GM12878 (cell line): ENCODE results near the gene CYP51A1. TPM values are rescaled to one million over a fixed set of nuclear protein-coding genes. Genes with fewer than 3 reads are reported as not detected.

Experiments used
- ATF7 ChIP-seq: fragments of 450-650 bp; IDR thresholded peaks from 2 replicates; pipeline ENCODE4 v1.6.1; 2016; ENCODE audit warnings: low read depth, mild to moderate bottlenecking
- BMI1 ChIP-seq: fragments of 450-650 bp; IDR thresholded peaks from 2 replicates; pipeline ENCODE4 v1.6.1; 2016; ENCODE audit warnings: mild to moderate bottlenecking, moderate library complexity, borderline replicate concordance
- CREM ChIP-seq: IDR thresholded peaks from 2 replicates; pipeline ENCODE4 v1.6.1; 2014; ENCODE audit warnings: antibody characterized with exemption, low read depth
- EGR1 ChIP-seq, 2 experiments: IDR thresholded peaks; 1 replicate in 1 of 2; 2 replicates in 1 of 2; pipeline ENCODE4 v1.6.1; 2011 to 2012; ENCODE audit warnings: low read depth in 2 of 2, low read length in 2 of 2, borderline replicate concordance in 1 of 2, mild to moderate bottlenecking in 1 of 2, moderate library complexity in 1 of 2
- GATAD2B ChIP-seq: fragments of 450-650 bp; conservative IDR thresholded peaks from 2 replicates; pipeline ENCODE4 v1.6.1; 2017; ENCODE audit warnings: low read depth, mild to moderate bottlenecking, moderate library complexity
- IKZF2 ChIP-seq, 2 experiments: fragments of 450-650 bp; IDR thresholded peaks; 2 replicates each; pipeline ENCODE4 v1.6.1; 2017; ENCODE audit warnings: mild to moderate bottlenecking in 2 of 2, moderate library complexity in 2 of 2
- KAT2A ChIP-seq: conservative IDR thresholded peaks from 2 replicates; pipeline ENCODE4 v1.6.1; 2011; ENCODE audit warnings: low read depth, low read length; ENCODE audit not compliant: control insufficient read depth
- MLLT1 ChIP-seq: fragments of 450-650 bp; IDR thresholded peaks from 2 replicates; pipeline ENCODE4 v1.6.1; 2016; ENCODE audit warnings: mild to moderate bottlenecking
- NRF1 ChIP-seq: conservative IDR thresholded peaks from 2 replicates; pipeline ENCODE4 v1.6.1; 2011; ENCODE audit warnings: mild to moderate bottlenecking, low read depth, low read length, improper control_type of control experiment
- RCOR1 ChIP-seq: conservative IDR thresholded peaks from 2 replicates; pipeline ENCODE4 v1.6.1; 2012; ENCODE audit warnings: low read depth, low read length, improper control_type of control experiment
- RELB ChIP-seq: fragments of 450-650 bp; IDR thresholded peaks from 2 replicates; pipeline ENCODE4 v1.6.1; 2017; ENCODE audit warnings: low read depth, mild to moderate bottlenecking, moderate library complexity
- RUNX3 ChIP-seq: IDR thresholded peaks from 2 replicates; pipeline ENCODE4 v1.6.1; 2012; ENCODE audit warnings: low read length, inconsistent platforms
- SMAD1 ChIP-seq: fragments of 450-650 bp; IDR thresholded peaks from 2 replicates; pipeline ENCODE4 v1.6.1; 2018; ENCODE audit warnings: mild to moderate bottlenecking, low read depth; ENCODE audit not compliant: partially characterized antibody
- SPI1 ChIP-seq: IDR thresholded peaks from 2 replicates; pipeline ENCODE4 v1.6.1; 2011; ENCODE audit warnings: low read depth, mild to moderate bottlenecking, low read length, moderate library complexity, borderline replicate concordance; ENCODE audit not compliant: insufficient read depth
- TBL1XR1 ChIP-seq: IDR thresholded peaks from 2 replicates; pipeline ENCODE4 v1.6.1; 2012; ENCODE audit warnings: low read depth, low read length, improper control_type of control experiment
- ZBTB11 ChIP-seq: fragments of 450-650 bp; formaldehyde crosslinking; IDR thresholded peaks from 2 replicates; pipeline ENCODE4 v1.5.0; 2022; ENCODE audit warnings: mild to moderate bottlenecking, missing genetic modification characterization
- polyA plus RNA-seq, 11 experiments: library from polyadenylated mRNA; depleted of rRNA in 4 of 11; unstranded in 6 of 11; stranded (reverse) in 5 of 11; fragments of >200 nt; fragmentation: Nextera tagmentation in 4 of 11; fragmentation: Illumina TruSeq in 1 of 11; extraction: Ambion mirVana in 4 of 11; extraction: Trizol in 1 of 11; gene quantifications; 1 replicate in 1 of 11; 2 replicates in 10 of 11; pipeline versions ENCODE4 v1.2.1 to v1.2.3, GENCODE V29; 2011 to 2016; ENCODE audit warnings: inconsistent platforms in 2 of 11, missing spikeins in 2 of 11, low read depth in 1 of 11
- total RNA-seq, 4 experiments: library from RNA; depleted of rRNA in 3 of 4; stranded (reverse); fragments of >200 nt in 3 of 4; fragmentation: Illumina TruSeq in 1 of 4; extraction: Trizol in 1 of 4; gene quantifications; 2 replicates each; pipeline versions ENCODE4 v1.2.1 to v1.2.3, GENCODE V29; 2013 to 2021
- TF ChIP-seq, protein P1 (sequence below): fragments of 450-650 bp; IDR thresholded peaks from 2 replicates; pipeline ENCODE4 v1.6.1; 2017; ENCODE audit warnings: mild to moderate bottlenecking, low read depth, inconsistent platforms; ENCODE audit not compliant: poor library complexity, severe bottlenecking
- TF ChIP-seq, protein P2 (sequence below): fragments of 450-650 bp; IDR thresholded peaks from 2 replicates; pipeline ENCODE4 v1.6.1; 2017; ENCODE audit warnings: mild to moderate bottlenecking

Gene CYP51A1
- total and polyA plus RNA-seq, 10 of the 15 experiments (the other 5 are each of a cell fraction or from before 2014, with no cell fraction given): 21.5 to 113 (median 61.8) TPM

DNA sequence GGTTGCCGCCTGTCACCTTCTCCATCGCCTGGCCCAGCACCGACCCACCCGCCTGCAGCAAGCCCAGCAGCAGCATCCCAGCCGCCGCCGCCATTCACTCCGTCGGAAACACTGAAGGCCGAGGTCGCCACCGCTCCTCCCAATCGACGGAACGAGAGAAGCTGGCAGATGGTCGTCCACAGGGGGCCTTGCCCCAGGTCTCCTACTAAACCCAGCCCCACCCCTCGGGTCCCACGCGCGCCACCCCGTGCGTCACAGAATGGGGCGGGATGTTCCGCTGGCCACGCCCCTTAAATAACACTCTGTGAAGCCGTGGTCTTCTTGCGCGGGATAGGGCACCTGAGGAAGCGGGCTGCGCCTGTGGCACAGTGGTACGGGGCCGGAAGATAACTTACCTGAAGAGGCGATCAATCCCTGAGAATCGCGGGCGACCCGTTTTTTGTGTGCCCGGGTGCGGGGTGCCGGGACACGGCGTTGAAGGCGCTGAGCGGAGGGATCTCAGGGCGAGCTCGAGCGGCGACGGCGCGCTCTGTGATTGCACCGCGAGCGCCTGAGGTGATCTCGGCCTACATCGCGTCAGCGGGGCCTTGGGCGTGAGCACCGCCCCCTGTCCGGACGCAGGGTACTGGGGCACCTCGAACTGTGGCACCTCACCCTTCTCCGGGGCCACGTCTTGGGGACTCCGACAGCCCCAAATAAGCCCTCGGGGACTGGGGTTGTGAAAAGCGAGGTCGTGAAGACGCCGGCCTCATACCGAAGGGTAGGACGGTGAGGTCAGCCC lies at the start of gene CYP51A1 (continued):
- TF ChIP-seq MLLT1: peak; percentile 96
- peak; percentile 94 for TF ChIP-seq CREM
- TF ChIP-seq RELB: peak; percentile 88
- TF ChIP-seq, protein P1, sequence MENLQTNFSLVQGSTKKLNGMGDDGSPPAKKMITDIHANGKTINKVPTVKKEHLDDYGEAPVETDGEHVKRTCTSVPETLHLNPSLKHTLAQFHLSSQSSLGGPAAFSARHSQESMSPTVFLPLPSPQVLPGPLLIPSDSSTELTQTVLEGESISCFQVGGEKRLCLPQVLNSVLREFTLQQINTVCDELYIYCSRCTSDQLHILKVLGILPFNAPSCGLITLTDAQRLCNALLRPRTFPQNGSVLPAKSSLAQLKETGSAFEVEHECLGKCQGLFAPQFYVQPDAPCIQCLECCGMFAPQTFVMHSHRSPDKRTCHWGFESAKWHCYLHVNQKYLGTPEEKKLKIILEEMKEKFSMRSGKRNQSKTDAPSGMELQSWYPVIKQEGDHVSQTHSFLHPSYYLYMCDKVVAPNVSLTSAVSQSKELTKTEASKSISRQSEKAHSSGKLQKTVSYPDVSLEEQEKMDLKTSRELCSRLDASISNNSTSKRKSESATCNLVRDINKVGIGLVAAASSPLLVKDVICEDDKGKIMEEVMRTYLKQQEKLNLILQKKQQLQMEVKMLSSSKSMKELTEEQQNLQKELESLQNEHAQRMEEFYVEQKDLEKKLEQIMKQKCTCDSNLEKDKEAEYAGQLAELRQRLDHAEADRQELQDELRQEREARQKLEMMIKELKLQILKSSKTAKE: peak; percentile 73
- no peak for TF ChIP-seq ZBTB11 (CRISPR knock-in tag)
- peak; percentile 14 to 30; a peak in 2 of 3 replicates for TF ChIP-seq EGR1 (IDR thresholded peaks at IDR 0.05; ENCODE audit: borderline replicate concordance in 1 of 2, low read depth in 2 of 2, low read length in 2 of 2)
- peak; percentile 61 for TF ChIP-seq SMAD1
- peak; percentile 42; the same call in 1 of the 2 replicates for TF ChIP-seq RUNX3
- TF ChIP-seq ATF7: peak; percentile 85
- TF ChIP-seq, protein P2, sequence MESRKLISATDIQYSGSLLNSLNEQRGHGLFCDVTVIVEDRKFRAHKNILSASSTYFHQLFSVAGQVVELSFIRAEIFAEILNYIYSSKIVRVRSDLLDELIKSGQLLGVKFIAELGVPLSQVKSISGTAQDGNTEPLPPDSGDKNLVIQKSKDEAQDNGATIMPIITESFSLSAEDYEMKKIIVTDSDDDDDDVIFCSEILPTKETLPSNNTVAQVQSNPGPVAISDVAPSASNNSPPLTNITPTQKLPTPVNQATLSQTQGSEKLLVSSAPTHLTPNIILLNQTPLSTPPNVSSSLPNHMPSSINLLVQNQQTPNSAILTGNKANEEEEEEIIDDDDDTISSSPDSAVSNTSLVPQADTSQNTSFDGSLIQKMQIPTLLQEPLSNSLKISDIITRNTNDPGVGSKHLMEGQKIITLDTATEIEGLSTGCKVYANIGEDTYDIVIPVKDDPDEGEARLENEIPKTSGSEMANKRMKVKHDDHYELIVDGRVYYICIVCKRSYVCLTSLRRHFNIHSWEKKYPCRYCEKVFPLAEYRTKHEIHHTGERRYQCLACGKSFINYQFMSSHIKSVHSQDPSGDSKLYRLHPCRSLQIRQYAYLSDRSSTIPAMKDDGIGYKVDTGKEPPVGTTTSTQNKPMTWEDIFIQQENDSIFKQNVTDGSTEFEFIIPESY: no peak
- TF ChIP-seq TBL1XR1: peak; percentile 25; the same call in 1 of the 2 replicates
- no peak for TF ChIP-seq NRF1
- no peak for TF ChIP-seq BMI1
- TF ChIP-seq GATAD2B: peak; percentile 92
- no peak for TF ChIP-seq KAT2A
- peak; percentile 74; the same call in 1 of the 2 replicates for TF ChIP-seq RCOR1
- TF ChIP-seq IKZF2 (IDR thresholded peaks at IDR 0.05): peak; percentile 54 to 85; a peak in 3 of 4 replicates
- no peak for TF ChIP-seq SPI1
